ENCODE measurements around the gene EPHA8. TPM values are rescaled to one million over a fixed set of nuclear protein-coding genes. Genes with fewer than 3 reads are reported as not detected.

The EPHA8 gene
- total and polyA plus RNA-seq, 2 experiments from 2014 or later = not detected

DNA sequence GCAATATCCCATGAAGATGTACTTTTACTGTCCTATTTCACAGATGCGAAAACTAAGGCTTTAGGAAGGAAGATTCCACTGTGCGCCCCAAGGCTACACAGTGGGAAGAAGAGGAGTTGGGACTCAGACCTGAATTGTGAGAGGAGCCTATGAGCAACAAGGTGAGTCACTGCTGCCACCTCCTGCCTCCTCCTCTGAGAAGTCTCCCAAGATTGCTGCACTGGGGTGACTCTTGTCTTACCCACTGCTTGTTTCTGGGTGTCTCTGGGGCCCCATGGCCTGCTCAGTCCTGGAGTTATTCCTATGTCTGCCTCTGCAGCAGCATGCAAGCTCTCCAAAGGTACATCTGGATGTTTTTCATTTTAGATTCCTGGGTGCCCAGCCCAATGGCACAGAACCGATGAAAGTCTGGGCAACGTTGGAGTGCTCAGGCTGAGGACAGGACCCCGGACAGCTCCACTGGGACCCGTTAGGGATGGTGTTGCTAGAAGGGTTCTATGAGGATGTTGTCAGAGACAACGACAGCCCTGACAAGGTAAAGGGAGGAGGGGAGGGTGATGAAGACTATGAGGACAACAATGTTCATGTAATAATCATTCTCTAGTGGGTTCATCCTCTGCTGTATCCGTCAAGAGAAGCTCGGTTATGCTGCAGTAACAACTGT lies 62.1 kb downstream of the EPHA8 start:
- no peaks in the 10 kb centered on the region for H3F3A ChIP-seq (ENCODE audit: insufficient read depth)
- no peaks in the 10 kb centered on the region for H3K79me2 ChIP-seq (ENCODE audit: insufficient read depth)
- no peak for TF ChIP-seq EZH2 (IDR thresholded peaks at IDR 0.05; ENCODE audit: insufficient read depth, poor library complexity, severe bottlenecking)
- no peak for TF ChIP-seq EZH2phosphoT487 (IDR thresholded peaks at IDR 0.05; ENCODE audit: insufficient read depth, low read depth)
- no peak overlapping the region for H3K9ac ChIP-seq
- no peak overlapping the region for H3K4me3 ChIP-seq
- H3K9me3 ChIP-seq (ENCODE audit: low read depth) = no peaks in the 10 kb centered on the region
- DNase-seq = peak; percentile 35
- in situ Hi-C loops (cut with MboI) = no loop called here
- H2AFZ ChIP-seq = no peak overlapping the region
- no peaks in the 10 kb centered on the region for H3K9me2 ChIP-seq (ENCODE audit: insufficient read depth)
- no peaks in the 10 kb centered on the region for H3K4me1 ChIP-seq (ENCODE audit: insufficient read depth)
- H3K27ac ChIP-seq = no peak overlapping the region
- 35 to 36% methylated on average over 9 of the region's 9 CpGs for WGBS, 2 experiments (ENCODE audit: low coverage in 1 of 2, low lambda C conversion rate in 2 of 2, missing lambda C conversion rate in 2 of 2)
- no peaks in the 10 kb centered on the region for H4K20me1 ChIP-seq (ENCODE audit: insufficient read depth)
- H3K27me3 ChIP-seq (replicated peaks; ENCODE audit: insufficient read depth) = peaks cover 66% of the 10 kb centered on the region
- no peaks in the 10 kb centered on the region for H3K36me3 ChIP-seq (ENCODE audit: low read depth)
- H3K4me2 ChIP-seq (ENCODE audit: unreplicated experiment) = no peak overlapping the region

DNA sequence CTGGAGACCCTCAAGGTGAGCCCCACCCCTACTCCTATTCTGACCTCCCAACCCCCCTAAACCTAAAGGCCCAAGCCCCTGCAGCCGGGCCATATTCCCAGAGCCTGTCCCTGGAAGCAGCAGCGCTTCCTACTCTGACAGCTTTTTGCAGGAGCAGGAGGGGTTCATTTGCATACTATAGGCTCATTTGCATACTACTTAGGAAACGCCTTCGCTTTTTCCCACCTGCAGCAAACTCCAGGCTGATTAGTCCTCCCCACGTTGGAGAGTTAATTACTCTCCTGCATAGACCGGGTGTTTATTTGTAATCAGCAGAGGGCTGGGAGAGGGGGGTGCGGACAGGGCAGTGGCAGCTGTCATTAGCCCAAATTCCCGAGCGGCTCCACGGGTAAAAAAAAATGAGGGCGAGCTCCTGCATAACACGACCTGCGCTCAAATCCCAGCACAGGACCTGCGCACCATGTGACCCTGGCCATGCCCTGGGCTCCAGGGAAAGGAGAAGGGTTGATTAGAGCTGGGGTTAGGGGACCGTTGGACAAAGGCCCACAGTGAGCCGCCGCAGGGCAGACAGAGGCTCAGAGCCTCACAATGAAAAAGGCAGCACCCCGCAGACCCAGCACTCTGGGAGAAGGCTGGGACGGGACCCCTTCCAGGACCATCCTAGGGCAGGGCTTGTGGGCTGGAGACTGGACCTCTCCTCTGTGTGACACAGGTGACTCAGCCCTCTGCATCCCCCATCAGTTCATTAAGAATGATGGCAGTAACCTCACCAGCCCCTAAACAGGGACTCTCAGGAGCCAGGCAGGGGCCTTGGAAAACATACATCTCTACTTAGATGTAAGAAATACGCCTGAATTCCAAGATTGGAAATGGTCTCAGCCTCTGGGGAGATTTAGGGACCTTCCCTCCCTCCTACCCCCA lies 63.2 kb downstream of the EPHA8 start:
- Histone ChIP-seq H3K27ac (no peak overlapping the region), H3K27me3 (replicated peaks; ENCODE audit: insufficient read depth) (peaks cover 66% of the 10 kb centered on the region), H3K4me2 (ENCODE audit: unreplicated experiment) (no peak overlapping the region), H3K4me1 (ENCODE audit: insufficient read depth) (no peaks in the 10 kb centered on the region), H3K9ac (no peak overlapping the region), H3K36me3 (ENCODE audit: low read depth) (no peaks in the 10 kb centered on the region), H4K20me1 (ENCODE audit: insufficient read depth) (no peaks in the 10 kb centered on the region), H3K4me3 (no peak overlapping the region), H3F3A (ENCODE audit: insufficient read depth) (no peaks in the 10 kb centered on the region), H3K9me2 (ENCODE audit: insufficient read depth) (no peaks in the 10 kb centered on the region), H3K79me2 (ENCODE audit: insufficient read depth) (no peaks in the 10 kb centered on the region), H3K9me3 (ENCODE audit: low read depth) (no peaks in the 10 kb centered on the region), H2AFZ (no peak overlapping the region)
- no peak for DNase-seq
- WGBS, 2 experiments (ENCODE audit: low coverage in 1 of 2, low lambda C conversion rate in 2 of 2, missing lambda C conversion rate in 2 of 2) = 7 to 10% methylated on average over 20 of the region's 20 CpGs
- no peak for TF ChIP-seq EZH2 (IDR thresholded peaks at IDR 0.05; ENCODE audit: insufficient read depth, poor library complexity, severe bottlenecking)
- TF ChIP-seq EZH2phosphoT487 (IDR thresholded peaks at IDR 0.05; ENCODE audit: insufficient read depth, low read depth) = no peak
- in situ Hi-C loops (cut with MboI) = no loop called here

DNA sequence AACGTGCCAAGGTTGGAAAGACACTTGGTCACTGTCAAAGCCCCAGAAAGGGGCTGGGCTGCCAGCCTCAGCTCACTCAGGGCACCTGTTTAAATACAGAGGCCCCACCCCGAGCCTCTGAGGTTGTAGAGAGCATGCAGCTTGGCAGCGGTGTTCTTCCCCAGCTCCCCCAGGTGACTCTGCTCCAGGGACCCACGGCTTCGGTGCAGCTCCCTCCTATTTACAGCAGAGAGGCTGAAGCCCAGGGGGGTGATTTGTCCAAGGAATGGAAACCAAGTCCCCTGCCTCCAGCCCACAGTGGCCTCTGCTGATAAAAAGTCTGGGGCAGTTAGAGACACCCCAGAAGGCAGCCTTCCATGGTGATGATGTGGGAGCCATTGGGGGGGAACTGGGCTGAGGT lies 64.0 kb downstream of the EPHA8 start:
- Histone ChIP-seq H3K4me1 (ENCODE audit: insufficient read depth) (no peaks in the 10 kb centered on the region), H3K4me2 (ENCODE audit: unreplicated experiment) (no peak overlapping the region), H3K9ac (no peak overlapping the region), H3K27me3 (replicated peaks; ENCODE audit: insufficient read depth) (peaks cover 68% of the 10 kb centered on the region), H3F3A (ENCODE audit: insufficient read depth) (no peaks in the 10 kb centered on the region), H3K27ac (no peak overlapping the region), H3K9me3 (ENCODE audit: low read depth) (no peaks in the 10 kb centered on the region), H4K20me1 (ENCODE audit: insufficient read depth) (no peaks in the 10 kb centered on the region), H3K36me3 (ENCODE audit: low read depth) (no peaks in the 10 kb centered on the region), H3K79me2 (ENCODE audit: insufficient read depth) (no peaks in the 10 kb centered on the region), H3K4me3 (no peak overlapping the region), H2AFZ (no peak overlapping the region), H3K9me2 (ENCODE audit: insufficient read depth) (no peaks in the 10 kb centered on the region)
- no peak for DNase-seq
- WGBS, 2 experiments (ENCODE audit: low coverage in 1 of 2, low lambda C conversion rate in 2 of 2, missing lambda C conversion rate in 2 of 2) = 16 to 20% methylated on average over 5 of the region's 5 CpGs
- TF ChIP-seq EZH2phosphoT487 (IDR thresholded peaks at IDR 0.05; ENCODE audit: insufficient read depth, low read depth) (no peak), EZH2 (IDR thresholded peaks at IDR 0.05; ENCODE audit: insufficient read depth, poor library complexity, severe bottlenecking) (no peak)
- in situ Hi-C loops (cut with MboI) = no loop called here

DNA sequence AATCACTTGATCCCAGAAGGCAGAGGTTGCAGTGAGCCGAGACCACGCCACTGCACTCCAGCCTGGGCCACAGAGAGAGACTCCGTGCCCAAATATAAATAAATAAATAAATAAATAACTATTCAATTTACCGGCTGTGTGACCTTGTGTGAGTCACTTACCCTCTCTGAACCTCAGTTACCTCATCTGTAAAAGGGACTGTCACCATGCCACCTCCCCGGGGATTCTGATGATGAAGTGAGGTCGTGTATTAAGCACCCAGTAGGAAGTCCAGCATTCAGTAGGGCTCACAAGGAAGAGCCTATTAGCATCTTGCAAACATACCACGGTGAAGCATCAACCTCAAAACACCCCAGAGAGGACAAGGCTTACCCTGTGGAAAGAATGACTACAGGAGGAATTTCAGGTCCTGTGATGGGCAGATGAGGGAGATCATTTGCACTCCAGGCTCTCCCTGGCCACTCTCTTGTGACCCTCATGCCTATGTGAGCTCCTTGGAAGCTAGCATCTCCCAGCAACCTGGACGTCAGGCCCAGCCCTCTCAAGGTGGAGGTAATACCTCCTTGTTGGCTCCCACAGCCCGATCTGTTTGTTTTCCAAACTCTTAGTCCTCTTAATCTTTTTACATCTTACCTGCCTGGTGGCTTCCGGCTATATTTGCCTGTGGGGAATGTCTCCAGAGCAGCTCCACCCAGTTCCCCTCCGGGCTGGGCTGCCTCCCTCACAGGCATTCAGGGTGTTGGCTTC lies 65.6 kb downstream of the EPHA8 start:
- DNase-seq = no peak
- Histone ChIP-seq H2AFZ (no peak overlapping the region), H3K9ac (no peak overlapping the region), H3K79me2 (ENCODE audit: insufficient read depth) (no peaks in the 10 kb centered on the region), H3K9me2 (ENCODE audit: insufficient read depth) (no peaks in the 10 kb centered on the region), H3K4me1 (ENCODE audit: insufficient read depth) (no peaks in the 10 kb centered on the region), H3K27ac (no peak overlapping the region), H3K9me3 (ENCODE audit: low read depth) (no peaks in the 10 kb centered on the region), H3K36me3 (ENCODE audit: low read depth) (no peaks in the 10 kb centered on the region), H3K4me3 (no peak overlapping the region), H3F3A (ENCODE audit: insufficient read depth) (no peaks in the 10 kb centered on the region), H3K4me2 (ENCODE audit: unreplicated experiment) (no peak overlapping the region), H4K20me1 (ENCODE audit: insufficient read depth) (no peaks in the 10 kb centered on the region), H3K27me3 (replicated peaks; ENCODE audit: insufficient read depth) (peaks cover 71% of the 10 kb centered on the region)
- WGBS, 2 experiments (ENCODE audit: low coverage in 1 of 2, low lambda C conversion rate in 2 of 2, missing lambda C conversion rate in 2 of 2) = 44 to 46% methylated on average over 11 of the region's 11 CpGs
- in situ Hi-C loops (cut with MboI) = no loop called here
- no peak for TF ChIP-seq EZH2 (IDR thresholded peaks at IDR 0.05; ENCODE audit: insufficient read depth, poor library complexity, severe bottlenecking)
- no peak for TF ChIP-seq EZH2phosphoT487 (IDR thresholded peaks at IDR 0.05; ENCODE audit: insufficient read depth, low read depth)

Measured in GM23248 (cell line).